HCT116 (cell line): Measurements from ENCODE around the gene RNASEH2A.

Source experiments
- CTCF ChIP-seq, 3 experiments: fragments of 200-600 bp in 1 of 3; sonication (generic) in 1 of 3; IDR thresholded peaks in 2 of 3; conservative IDR thresholded peaks in 1 of 3; 2 replicates each; pipeline ENCODE4 v1.5.1; 2012 to 2017; ENCODE audit warnings: low read depth in 2 of 3, low read length in 2 of 3, antibody characterized with exemption in 1 of 3, borderline replicate concordance in 1 of 3, control low read depth in 1 of 3, mild to moderate bottlenecking in 1 of 3, mixed read lengths in 1 of 3, mixed run types in 1 of 3, moderate library complexity in 1 of 3; ENCODE audit not compliant: insufficient read depth in 1 of 3
- POLR2A ChIP-seq: IDR thresholded peaks from 2 replicates; pipeline ENCODE4 v1.7.0; 2011; ENCODE audit warnings: borderline replicate concordance; ENCODE audit not compliant: insufficient read depth, insufficient read length; ENCODE audit errors: extremely low read depth
- RAD21 ChIP-seq: IDR thresholded peaks from 2 replicates; pipeline ENCODE4 v1.6.1; 2012; ENCODE audit warnings: low read depth, mild to moderate bottlenecking
- REST ChIP-seq: IDR thresholded peaks from 2 replicates; pipeline ENCODE4 v1.6.1; 2012; ENCODE audit warnings: low read depth
- SIN3A ChIP-seq: IDR thresholded peaks from 2 replicates; pipeline ENCODE4 v1.6.1; 2012; ENCODE audit warnings: low read depth
- ZFX ChIP-seq: fragments of 450-650 bp; IDR thresholded peaks from 2 replicates; pipeline ENCODE4 v1.6.1; 2017
- TF ChIP-seq, protein P1 (sequence below): IDR thresholded peaks from 2 replicates; pipeline ENCODE4 v1.6.1; 2012

DNA sequence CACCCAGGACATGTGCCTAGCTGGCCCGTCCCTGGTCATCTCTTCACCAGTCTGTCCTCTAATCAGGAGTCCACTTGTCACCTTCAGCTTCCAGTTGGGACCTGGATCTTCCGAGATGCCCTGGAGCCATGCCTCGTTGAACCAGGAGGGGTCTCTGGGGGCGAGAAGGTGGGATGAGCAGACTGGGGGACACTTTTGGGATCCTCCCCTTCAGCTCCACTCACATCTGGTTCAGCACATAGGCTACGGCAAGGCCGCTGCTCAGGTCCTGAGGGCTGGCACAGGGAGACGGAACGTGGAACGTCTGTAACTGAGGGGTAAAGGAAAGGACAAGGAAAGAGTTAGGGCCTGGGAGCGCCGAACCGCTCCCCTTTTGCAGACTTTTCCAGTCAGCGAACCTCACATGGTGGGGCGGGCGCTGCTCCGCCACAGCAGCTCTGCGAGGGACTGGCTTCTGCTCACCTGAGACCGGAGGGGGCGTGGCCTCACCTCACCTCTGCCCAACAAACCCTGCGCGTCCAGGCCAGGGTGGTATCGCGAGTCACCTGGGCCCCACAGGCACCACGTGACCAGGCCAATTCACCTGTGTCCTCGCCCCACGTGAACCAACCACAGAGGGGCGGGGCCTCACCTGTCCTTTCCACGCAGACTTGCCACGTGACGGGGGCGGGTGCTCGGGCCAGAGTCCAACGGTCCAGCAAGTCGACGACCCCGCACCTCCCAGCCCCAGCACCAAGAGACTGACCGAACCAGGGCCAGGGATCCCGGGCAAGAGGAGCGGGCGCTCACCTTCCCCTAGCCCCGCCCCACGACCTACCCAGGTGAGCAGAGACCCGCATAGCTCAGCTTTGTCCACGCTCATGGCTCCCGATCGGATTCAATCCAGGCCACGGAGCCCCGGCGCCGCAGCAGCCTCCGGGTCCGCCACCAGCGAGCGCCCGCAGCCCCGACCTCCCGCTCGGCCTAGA is 31.5 kb upstream of the RNASEH2A start, which contains the start of gene HOOK2:
- no peak for TF ChIP-seq CTCF (IDR thresholded peaks at IDR 0.05 in 2 of 3, conservative IDR thresholded peaks at IDR 0.05 in 1 of 3; ENCODE audit: borderline replicate concordance in 1 of 3, insufficient read depth in 1 of 3, low read depth in 2 of 3, low read length in 2 of 3)
- no peak for TF ChIP-seq REST
- no peak for TF ChIP-seq RAD21
- peak; percentile 42; the same call in 1 of the 2 replicates for TF ChIP-seq ZFX
- TF ChIP-seq POLR2A: no peak
- TF ChIP-seq, protein P1, sequence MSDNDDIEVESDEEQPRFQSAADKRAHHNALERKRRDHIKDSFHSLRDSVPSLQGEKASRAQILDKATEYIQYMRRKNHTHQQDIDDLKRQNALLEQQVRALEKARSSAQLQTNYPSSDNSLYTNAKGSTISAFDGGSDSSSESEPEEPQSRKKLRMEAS: peak; percentile 96
- TF ChIP-seq SIN3A: peak; percentile 52; the same call in 1 of the 2 replicates
